Urinary bladder (tissue), 4 donors: ENCODE measurements around the gene NECTIN1. TPM values are rescaled to one million over a fixed set of nuclear protein-coding genes. Genes with fewer than 3 reads are reported as not detected.

Experiments used
- DNase-seq: peaks from one replicate; pipeline ENCODE4 v3.0.0-alpha.2; 2015; ENCODE audit errors: extremely low spot score
- H3K27ac ChIP-seq: one replicate; pipeline ENCODE4 v1.5.1; 2013; ENCODE audit warnings: low read depth, mild to moderate bottlenecking, moderate library complexity
- H3K36me3 ChIP-seq: one replicate; pipeline ENCODE4 v1.6.1; 2013; ENCODE audit warnings: mild to moderate bottlenecking, moderate library complexity; ENCODE audit not compliant: insufficient read depth
- H3K4me1 ChIP-seq: one replicate; pipeline ENCODE4 v1.6.1; 2013; ENCODE audit warnings: mild to moderate bottlenecking, moderate library complexity; ENCODE audit not compliant: insufficient read depth
- H3K4me3 ChIP-seq: one replicate; pipeline ENCODE4 v1.5.1; 2013; ENCODE audit warnings: low read depth, low read length
- WGBS: extraction: QIAGEN DNeasy Blood & Tissue Kit; methylation state at CpG from one replicate; pipeline ENCODE4 v1.1.7; 2013; 5-methylcytosine and 5-hydroxymethylcytosine counted together
- polyA plus RNA-seq: library from polyadenylated mRNA; stranded (reverse); fragments of 200-250 nt; gene quantifications from one replicate; pipeline ENCODE4 v1.2.3, GENCODE V29; 2013
- total RNA-seq: library from RNA; depleted of rRNA; stranded (reverse); fragments of >200 nt; gene quantifications from one replicate; pipeline ENCODE4 v1.2.3, GENCODE V29; 2014
- donor health status: healthy with polysubstance abuse.
- donor health status: healthy.

Gene NECTIN1
- total and polyA plus RNA-seq, 2 donors, result 17.6 to 18.1 TPM

DNA sequence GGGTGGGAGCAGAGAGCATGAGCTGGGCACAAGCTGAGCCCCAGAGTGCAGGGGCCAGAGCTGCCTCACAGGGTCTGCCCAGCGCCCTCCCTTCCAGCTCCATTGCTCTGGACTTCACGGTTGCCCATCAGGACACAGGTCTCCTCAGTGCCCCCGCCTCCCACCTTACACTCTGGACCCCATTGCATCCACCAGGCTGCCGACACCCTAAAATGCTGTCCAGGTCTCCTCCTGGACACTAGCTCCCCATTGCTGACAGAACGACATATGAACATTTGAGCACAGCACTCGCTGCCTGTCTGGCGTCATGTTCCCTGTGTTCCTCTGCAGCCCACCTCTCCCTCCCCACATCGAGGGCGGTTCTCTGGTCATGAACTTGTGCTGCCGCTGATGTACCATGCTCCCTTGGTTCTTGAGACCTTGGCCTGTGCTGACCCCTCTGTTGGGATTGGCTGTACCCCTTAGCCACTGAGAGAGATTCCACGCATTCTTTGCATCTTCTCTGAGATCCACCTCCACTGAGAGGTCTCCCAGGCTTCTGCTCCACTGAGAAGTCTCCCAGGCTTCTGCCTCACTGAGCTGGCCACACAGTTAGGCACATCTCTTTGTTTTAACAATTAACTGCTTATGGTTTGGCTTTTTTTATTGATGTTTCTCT, 34.2 kb upstream of the NECTIN1 start:
- Histone ChIP-seq H3K4me1 (no peaks in the 10 kb centered on the region), H3K27ac (no peak overlapping the region), H3K36me3 (no peaks in the 10 kb centered on the region), H3K4me3 (no peak overlapping the region)
- WGBS, result 88% methylated on average over 11 of the region's 11 CpGs
- no peak for DNase-seq

GRCh38 chr11:119759747-119760412, 30.9 kb upstream of the NECTIN1 start:
- WGBS, result 89% methylated on average over 5 of the region's 5 CpGs
- no peak overlapping the region for H3K4me3 ChIP-seq
- no peaks in the 10 kb centered on the region for H3K4me1 ChIP-seq
- H3K36me3 ChIP-seq, result no peaks in the 10 kb centered on the region
- no peak overlapping the region for H3K27ac ChIP-seq
- DNase-seq, result no peak

DNA sequence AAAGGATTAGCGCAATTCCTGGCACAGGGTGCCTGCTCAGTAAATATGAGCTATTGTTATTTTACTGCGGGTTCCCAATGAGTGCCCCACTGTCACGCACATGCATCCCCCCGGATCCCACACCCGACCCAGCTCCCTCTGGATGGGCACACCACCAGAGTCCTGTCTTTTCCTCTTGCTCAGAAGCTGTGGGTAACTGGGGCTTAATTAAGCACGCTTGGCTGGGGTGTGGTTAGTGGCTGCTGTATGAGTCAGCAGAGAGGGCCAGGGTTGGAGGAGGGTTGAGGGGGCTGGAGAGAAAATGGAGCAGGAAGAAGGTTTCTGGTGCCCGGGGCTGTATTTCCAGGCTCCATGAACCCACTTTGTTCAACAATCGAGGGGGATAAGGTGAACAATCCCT, 30.3 kb upstream of the NECTIN1 start:
- no peaks in the 10 kb centered on the region for H3K36me3 ChIP-seq
- no peaks in the 10 kb centered on the region for H3K4me1 ChIP-seq
- H3K27ac ChIP-seq, result no peak overlapping the region
- H3K4me3 ChIP-seq, result no peak overlapping the region
- no peak for DNase-seq
- WGBS, result 61% methylated on average over 8 of the region's 8 CpGs

DNA sequence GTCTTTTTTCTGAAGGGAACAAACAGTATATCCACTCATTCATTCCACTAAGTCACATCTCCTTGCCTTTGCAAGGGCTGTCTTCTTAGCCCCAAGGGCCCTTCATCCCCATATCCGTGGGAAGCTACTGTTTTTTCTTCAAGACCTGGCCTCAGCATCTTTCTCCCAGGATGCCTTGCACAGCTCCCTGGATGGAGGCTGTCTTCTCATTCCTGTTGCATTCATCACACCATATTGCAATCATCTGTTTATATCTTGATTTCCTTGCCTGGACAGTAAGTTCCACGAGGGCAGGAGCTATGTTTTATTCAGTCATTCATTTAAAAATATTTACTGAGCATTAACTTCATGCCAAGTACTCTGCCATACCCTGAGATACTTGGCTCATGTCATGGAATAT, 29.3 kb upstream of the NECTIN1 start:
- 16% methylated on average over 2 of the region's 2 CpGs for WGBS
- Histone ChIP-seq H3K36me3 (no peaks in the 10 kb centered on the region), H3K4me3 (no peak overlapping the region), H3K4me1 (no peaks in the 10 kb centered on the region), H3K27ac (no peak overlapping the region)
- DNase-seq, result no peak

- no peak overlapping the region for H3K4me3 ChIP-seq
- no peaks in the 10 kb centered on the region for H3K4me1 ChIP-seq
- H3K36me3 ChIP-seq, result no peaks in the 10 kb centered on the region
- 86% methylated on average over 5 of the region's 5 CpGs for WGBS
- H3K27ac ChIP-seq, result no peak overlapping the region
- no peak for DNase-seq
These were observed 28.4 kb upstream of the NECTIN1 start for GRCh38 chr11:119757378-119757777.

- DNase-seq, result no peak
- Histone ChIP-seq H3K4me3 (no peak overlapping the region), H3K36me3 (no peaks in the 10 kb centered on the region), H3K27ac (no peak overlapping the region), H3K4me1 (no peaks in the 10 kb centered on the region)
- WGBS, result 86% methylated on average over 5 of the region's 5 CpGs
These were observed 27.3 kb upstream of the NECTIN1 start for GRCh38 chr11:119756169-119756865.

DNA sequence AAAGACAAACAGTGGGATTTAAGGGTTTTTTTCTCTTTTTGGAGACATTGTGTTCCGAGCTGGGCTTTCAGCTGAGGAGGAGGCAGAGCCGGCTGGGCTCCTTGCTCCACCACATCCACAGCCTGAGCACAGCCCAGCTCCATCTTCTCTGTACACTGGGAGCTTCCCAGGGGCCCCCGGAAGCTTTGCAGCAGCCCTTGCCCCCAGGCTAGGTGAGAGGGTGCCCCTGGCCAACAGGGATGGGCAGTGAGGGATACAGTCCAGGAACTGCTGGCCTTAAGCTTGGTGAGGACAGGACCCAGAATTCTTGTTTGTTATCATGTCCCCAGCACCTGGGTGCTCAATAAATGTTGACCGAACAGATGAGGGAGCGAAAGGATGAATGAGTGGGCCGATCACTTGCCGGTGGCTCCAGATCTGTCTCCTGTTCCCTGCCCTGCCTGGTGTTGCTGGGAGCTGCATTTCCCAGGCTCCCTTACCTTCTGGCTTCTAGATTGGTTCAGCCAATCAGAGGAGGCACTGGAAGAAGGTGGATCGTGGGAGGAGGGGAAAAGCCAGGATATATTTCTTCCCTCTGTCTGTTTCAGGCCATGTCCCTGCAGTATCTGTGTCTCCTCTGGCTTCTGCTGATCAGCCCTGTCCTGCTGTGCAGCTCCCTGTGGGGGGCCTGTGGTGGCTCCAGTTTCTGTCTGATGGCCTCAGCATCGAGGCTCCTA, 26.5 kb upstream of the NECTIN1 start:
- 71% methylated on average over 9 of the region's 9 CpGs for WGBS
- H3K4me1 ChIP-seq, result no peaks in the 10 kb centered on the region
- H3K4me3 ChIP-seq, result no peak overlapping the region
- no peaks in the 10 kb centered on the region for H3K36me3 ChIP-seq
- DNase-seq, result no peak
- no peak overlapping the region for H3K27ac ChIP-seq

DNA sequence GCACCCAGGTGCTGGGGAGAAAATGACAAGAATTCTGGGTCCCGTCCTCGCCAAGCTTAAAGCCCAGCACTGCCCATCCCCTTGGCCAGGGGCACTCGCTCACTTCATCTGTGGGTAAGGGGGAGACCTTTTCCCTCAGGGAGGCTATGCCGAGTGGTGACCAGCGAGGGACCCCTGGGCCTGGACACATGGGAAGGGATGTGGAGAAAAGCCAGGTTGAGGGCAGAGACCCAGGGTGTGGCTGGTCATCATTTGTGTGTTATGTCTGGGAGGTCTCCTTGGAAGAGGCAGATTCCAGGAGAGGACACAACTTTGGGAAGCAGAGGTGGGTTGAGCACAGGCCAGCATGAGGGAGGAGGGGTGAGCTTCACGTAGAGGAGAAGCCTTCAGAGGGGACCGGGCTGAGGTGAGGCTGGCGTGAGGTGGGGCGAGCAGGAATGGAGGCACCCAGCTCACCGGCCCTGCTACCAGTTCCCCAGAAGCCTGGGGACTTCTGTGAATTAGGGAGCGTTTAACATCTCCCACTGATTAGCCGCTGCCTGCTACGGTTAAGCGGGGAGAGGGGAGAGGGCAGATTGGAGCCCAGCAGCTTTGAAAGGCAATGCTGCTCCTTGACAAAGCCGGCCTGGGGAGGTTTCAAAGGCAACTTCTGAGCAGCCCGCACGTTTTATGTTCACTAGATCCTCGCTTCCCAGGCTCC, 25.8 kb upstream of the NECTIN1 start:
- Histone ChIP-seq H3K36me3 (no peaks in the 10 kb centered on the region), H3K4me1 (no peaks in the 10 kb centered on the region), H3K27ac (no peak overlapping the region), H3K4me3 (no peak overlapping the region)
- DNase-seq, result no peak
- WGBS, result 70% methylated on average over 18 of the region's 18 CpGs

GRCh38 chr11:119754199-119754598, 25.2 kb upstream of the NECTIN1 start:
- WGBS, result 84% methylated on average over 4 of the region's 4 CpGs
- DNase-seq, result no peak
- H3K4me3 ChIP-seq, result no peak overlapping the region
- H3K4me1 ChIP-seq, result no peaks in the 10 kb centered on the region
- no peak overlapping the region for H3K27ac ChIP-seq
- no peaks in the 10 kb centered on the region for H3K36me3 ChIP-seq

DNA sequence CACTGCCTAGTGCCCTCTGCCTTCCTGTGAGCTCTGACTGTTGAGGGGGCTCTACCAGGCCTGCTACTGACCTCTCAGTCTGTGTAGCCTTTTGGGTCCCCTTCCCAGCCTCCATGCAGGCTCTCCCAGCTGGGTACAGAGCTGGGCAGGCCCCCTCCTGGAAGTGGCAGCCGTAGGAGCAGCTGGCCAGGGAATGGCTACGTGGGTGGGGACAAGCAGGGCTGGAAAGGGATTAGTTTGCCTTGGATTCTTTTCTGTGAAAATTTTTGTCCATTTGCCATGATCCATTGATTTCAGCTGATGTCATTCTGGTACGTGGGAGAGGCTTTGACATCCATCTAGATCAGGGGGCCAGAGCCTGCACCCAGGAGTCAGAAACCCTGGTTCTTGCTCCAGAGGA, 23.9 kb upstream of the NECTIN1 start:
- Histone ChIP-seq H3K27ac (no peak overlapping the region), H3K4me3 (no peak overlapping the region), H3K36me3 (no peaks in the 10 kb centered on the region), H3K4me1 (no peaks in the 10 kb centered on the region)
- WGBS, result 41% methylated on average over 3 of the region's 3 CpGs
- no peak for DNase-seq

DNA sequence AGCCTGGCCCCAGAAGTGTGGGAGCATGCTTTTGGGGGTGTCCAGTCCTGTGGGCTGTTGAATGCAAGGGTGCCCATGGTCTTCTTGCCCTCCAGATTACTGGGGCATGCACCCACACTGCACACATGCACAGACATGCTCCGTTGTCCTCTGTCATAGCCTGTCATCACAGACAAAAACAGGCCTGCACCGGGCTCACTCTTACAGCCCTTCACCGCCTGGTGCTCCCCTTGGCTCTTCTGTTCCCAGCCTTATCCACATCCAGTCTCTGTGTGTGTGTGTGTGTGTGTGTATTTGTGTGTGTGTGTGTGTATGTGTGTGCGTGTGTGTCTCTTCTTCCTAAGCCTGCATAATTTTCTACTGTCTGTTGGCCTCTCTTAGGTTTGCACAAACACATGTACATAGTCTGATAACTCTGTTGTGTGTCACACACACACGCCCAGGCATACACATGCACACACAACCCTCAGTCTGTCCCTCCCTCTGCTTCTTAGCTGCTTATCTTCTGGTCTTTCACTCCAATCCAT, 23.4 kb upstream of the NECTIN1 start:
- H3K4me1 ChIP-seq, result no peaks in the 10 kb centered on the region
- H3K36me3 ChIP-seq, result no peaks in the 10 kb centered on the region
- 76% methylated on average over 5 of the region's 5 CpGs for WGBS
- no peak for DNase-seq
- no peak overlapping the region for H3K27ac ChIP-seq
- H3K4me3 ChIP-seq, result no peak overlapping the region

DNA sequence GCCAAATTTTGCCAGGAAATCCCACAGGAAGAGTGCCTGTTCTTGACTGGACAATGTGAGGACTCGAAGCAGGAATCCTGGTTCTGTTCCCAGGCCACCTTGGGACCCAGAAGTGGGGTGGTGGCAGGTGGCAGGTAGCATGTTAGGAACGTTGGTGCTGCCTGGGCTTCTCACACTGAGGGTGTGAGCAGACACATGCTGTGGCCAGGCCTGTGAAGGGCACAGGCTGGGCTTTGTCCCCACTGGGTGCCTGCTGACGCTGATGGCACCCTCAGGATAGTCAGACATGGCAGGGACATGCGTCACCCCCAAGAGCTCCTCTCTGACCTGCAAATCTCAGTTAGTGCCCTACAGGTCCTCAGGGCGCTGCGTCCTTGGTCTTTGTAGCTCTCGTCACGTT, 21.1 kb upstream of the NECTIN1 start:
- DNase-seq, result no peak
- Histone ChIP-seq H3K4me1 (no peaks in the 10 kb centered on the region), H3K4me3 (no peak overlapping the region), H3K36me3 (no peaks in the 10 kb centered on the region), H3K27ac (no peak overlapping the region)
- 84% methylated on average over 8 of the region's 8 CpGs for WGBS

- Histone ChIP-seq H3K36me3 (no peaks in the 10 kb centered on the region), H3K4me1 (no peaks in the 10 kb centered on the region), H3K4me3 (no peak overlapping the region), H3K27ac (no peak overlapping the region)
- 81% methylated on average over 9 of the region's 9 CpGs for WGBS
- DNase-seq, result no peak
These were observed 20.1 kb upstream of the NECTIN1 start for GRCh38 chr11:119749006-119749565.
